HG03342 (cell line): ENCODE measurements around the gene RAB11B.
A peak's percentile ranks its signal among the peaks of the same experiment; 100 is the strongest.
"Not testable (repeated sequence)": the region's sequence is repeated elsewhere in the genome, so short reads cannot be mapped to it uniquely, and the experiment has no call there.

Source experiments
- ATAC-seq: cut with Tn5 transposase; IDR thresholded peaks from one replicate; pipeline ENCODE4 v1.9.1; 2021; ENCODE audit warnings: mild to moderate bottlenecking, moderate library complexity; ENCODE audit not compliant: unreplicated experiment

The RAB11B gene

DNA sequence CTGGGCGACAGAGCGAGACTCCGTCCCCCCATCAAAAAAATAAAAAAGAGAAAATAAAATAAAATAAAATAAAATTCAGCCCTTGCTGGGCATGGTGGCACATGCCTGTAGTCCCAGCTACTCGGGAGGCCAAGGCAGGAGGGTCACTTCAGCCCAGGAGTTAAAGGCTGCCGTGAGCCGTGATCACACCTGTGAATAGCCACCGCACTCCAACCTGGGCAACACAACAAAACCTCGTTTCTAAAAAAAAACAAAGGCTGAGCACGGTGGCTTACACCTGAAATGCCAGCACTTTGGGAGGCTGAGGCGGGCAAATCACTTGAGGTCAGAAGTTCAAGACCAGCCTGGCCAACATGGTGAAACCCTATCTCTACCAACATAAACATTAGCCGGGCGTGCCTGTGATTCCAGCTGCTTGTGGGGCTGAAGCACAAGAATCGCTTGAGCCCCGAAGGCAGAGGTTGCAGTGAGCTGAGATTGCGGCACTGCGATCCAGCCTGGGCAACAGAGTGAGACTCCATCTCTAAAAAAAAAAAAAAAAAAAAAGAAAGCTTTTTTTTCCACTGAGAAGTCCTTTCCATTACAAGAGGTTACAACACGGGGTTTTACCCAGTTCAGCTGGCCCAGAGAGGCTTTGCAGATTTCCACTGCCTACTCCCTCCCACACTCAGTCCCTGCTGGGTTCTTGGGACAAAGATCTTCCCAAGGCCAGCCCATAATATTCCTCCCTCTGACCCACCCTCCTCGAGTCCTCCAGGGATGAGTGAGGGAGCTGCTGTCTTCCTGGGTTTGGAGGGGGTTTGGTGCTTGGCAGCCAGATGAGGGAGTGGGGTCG lies 19.8 kb upstream of the RAB11B start:
- no peak for ATAC-seq

DNA sequence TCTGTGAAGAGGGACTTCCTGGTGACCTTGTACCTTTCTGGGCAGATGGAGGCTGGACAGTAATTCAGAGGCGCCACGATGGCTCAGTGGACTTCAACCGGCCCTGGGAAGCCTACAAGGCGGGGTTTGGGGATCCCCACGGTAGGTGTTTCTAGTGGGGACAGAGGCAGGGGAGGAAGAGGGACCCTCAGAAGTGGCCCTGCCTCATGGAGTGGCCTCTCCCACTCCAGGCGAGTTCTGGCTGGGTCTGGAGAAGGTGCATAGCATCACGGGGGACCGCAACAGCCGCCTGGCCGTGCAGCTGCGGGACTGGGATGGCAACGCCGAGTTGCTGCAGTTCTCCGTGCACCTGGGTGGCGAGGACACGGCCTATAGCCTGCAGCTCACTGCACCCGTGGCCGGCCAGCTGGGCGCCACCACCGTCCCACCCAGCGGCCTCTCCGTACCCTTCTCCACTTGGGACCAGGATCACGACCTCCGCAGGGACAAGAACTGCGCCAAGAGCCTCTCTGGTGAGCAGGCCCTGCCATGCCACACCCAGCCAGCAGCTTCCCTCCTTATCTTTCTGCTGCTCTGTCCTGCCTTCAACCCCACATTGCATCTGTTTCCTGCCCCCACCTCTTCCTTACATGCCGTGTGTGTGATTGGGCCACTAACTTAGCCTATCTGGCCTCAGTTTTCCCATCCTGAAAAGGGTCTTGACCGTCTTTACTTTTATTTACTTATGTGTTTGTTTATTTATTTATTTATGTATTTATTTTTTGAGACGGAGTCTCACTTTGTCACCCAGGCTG lies 19.0 kb upstream of the RAB11B start:
- no peak for ATAC-seq

DNA sequence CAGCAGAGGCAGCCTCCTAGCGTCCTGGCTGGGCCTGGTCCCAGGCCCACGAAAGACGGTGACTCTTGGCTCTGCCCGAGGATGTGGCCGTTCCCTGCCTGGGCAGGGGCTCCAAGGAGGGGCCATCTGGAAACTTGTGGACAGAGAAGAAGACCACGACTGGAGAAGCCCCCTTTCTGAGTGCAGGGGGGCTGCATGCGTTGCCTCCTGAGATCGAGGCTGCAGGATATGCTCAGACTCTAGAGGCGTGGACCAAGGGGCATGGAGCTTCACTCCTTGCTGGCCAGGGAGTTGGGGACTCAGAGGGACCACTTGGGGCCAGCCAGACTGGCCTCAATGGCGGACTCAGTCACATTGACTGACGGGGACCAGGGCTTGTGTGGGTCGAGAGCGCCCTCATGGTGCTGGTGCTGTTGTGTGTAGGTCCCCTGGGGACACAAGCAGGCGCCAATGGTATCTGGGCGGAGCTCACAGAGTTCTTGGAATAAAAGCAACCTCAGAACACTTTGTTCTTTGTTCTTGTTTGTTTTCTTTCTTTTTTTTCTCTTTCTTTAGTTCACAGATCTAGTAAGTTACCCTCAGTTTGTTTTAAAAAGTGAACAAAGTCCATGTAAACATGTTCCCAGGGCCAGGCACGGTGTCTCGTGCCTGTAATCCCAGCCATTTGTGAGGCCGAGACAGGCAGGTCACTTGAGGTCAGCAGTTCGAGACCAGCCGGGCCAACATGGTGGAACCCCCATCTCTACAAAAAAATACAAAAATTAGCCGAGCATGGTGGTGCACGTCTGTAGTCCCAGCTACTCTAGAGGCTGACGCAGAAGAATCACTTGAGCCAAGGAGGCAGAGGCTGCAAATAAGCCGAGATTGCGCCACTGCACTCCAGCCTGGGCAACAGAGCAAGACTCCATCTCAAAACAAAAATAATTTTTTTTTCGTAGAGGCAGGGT lies 16.0 kb upstream of the RAB11B start:
- no peak for ATAC-seq

DNA sequence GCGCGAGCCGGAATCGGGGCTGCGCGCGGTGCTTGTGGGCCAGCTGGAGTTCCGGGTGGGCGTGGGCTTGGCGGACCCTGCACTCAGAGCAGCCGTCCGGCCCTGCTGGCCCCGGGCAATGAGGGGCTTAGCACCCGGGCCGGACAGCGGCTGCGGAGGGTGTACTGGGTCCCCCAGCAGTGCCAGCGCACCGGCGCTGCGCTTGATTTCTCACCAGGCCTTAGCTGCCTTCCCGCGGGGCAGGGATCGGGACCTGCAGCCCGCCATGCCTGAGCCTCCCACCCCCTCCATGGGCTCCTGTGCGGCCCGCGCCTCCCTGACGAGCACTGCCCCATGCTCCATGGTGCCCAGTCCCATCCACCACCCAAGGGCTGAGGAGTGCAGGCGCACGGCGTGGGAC lies 14.4 kb upstream of the RAB11B start:
- not testable (repeated sequence) for ATAC-seq

DNA sequence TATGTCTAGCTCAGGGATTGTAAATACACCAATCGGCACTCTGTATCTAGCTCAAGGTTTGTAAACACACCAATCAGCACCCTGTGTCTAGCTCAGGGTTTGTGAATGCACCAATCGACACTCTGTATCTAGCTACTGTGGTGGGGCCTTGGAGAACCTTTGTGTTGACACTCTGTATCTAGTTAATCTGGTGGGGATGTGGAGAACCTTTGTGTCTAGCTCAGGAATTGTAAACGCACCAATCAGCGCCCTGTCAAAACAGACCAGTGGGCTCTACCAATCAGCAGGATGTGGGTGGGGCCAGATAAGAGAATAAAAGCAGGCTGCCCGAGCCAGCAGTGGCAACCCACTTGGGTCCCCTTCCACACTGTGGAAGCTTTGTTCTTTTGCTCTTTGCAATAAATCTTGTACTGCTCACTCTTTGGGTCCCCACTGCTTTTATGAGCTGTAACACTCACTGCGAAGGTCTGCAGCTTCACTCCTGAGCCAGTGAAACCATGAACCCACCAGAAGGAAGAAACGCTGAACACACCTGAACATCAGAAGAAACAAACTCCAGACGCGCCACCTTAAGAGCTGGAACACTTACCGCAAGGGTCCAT lies 13.7 kb upstream of the RAB11B start:
- not testable (repeated sequence) for ATAC-seq

DNA sequence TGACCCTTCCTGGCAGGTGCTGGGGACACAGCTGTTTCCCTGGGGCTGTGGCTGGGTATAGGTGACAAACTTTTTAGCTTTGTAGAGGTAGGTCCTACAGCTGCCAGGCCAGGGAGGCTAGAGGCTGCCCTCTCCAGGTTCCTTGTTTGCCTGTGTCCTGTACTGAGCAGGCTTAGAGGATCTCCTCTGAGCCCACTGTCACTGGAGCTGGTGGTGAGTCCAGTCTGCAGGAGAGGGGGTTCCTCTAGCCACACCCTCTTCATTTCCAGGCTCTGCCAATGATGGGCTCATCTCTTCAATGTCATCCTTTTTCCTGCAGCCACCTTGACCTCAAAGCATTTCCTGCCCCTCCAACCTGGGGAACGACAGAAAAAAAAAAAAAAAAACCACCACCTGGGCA lies 12.6 kb upstream of the RAB11B start:
- ATAC-seq: no peak

DNA sequence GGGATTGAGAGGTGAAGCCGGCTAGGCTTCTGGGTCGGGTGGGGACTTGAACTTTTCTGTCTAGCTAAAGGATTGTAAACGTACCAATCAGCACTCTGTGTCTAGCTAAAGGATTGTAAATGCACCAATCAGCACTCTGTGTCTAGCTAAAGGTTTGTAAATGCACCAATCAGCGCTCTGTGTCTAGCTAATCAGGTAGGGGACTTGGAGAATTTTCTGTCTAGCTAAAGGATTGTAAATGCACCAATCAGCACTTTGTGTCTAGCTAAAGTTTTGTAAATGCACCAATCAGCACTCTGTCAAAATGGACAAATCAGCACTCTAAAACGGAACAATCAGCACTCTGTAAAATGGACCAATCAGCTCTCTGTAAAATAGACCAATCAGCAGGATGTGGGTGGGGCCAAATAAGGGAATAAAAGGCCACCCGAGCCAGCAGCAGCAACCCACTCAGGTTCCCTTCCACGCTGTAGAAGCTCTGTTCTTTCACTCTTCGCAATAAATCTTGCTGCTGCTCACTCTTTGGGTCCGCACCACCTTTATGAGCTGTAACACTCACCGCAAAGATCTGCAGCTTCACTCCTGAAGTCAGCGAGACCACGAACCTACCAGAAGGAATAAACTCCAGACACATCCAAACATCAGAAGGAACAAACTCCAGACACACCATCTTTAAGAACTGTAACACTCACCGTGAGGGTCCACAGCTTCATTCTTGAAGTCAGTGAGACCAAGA lies 10.8 kb upstream of the RAB11B start:
- not testable (repeated sequence) for ATAC-seq

DNA sequence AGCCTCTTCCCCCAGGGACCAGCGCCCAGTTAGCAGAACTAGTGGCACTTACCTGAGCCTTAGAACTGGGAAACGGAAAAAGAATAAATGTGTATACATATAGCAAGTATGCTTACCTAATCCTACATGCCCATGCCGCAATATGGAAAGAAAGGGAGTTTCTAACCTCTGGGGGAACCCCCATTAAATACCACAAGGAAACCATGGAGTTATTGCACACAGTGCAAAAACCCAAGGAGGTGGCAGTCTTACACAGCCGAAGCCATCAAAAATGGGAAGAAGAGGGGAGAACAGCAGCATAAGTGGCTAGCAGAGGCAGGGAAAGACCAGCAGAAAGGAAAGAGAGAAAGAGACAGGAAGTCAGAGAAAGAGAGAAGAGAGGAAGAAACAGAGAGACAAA lies 5.6 kb upstream of the RAB11B start:
- not testable (repeated sequence) for ATAC-seq

DNA sequence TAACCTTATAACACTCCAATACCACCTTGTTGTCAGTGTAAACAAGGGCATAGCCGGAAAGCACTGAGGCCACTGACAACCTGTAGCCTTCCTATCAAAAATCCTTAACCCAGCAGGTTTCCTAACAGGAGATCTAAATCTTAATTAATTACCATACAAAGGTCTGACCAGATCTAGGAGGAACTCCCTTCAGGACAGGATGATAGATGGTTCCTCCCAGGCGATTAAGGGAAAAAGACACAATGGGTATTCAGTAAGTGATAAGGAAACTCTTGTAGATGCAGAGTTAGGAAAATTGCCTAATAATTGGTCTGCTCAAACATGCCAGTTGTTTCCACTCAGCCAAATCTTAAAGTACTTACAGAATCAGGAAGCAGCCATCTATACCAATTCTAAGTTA lies 5.1 kb upstream of the RAB11B start:
- ATAC-seq: not testable (repeated sequence)

DNA sequence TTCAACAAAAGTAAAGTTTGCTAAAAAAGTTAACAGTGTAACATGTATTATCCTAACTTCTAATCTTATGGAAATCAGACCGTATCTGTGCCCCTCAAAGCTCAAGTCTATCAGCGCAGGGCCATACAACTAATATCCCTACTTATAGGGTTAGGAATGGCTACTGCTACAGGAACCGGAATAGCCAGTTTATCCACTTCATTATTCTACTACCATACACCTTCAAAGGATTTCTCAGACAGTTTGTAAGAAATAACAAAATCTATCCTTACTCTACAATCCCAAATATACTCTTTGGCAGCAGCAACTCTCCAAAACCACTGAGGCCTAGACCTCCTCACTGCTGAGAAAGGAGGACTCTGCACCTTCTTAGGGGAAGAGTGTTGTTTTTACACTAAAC lies 4.6 kb upstream of the RAB11B start:
- not testable (repeated sequence) for ATAC-seq

DNA sequence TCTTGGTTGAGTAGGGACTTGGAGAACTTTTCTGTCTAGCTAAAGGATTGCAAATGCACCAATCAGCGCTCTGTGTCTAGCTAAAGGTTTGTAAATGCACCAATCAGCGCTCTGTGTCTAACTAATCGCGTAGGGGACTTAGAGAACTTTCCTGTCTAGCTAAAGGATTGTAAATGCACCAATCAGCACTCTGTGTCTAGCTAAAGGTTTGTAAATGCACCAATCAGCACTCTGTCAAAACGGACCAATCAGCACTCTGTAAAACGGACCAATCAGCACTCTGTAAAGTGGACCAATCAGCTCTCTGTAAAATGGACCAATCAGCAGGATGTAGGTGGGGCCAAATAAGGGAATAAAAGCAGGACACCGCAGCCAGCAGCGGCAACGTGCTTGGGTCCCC lies 3.7 kb upstream of the RAB11B start:
- not testable (repeated sequence) for ATAC-seq

DNA sequence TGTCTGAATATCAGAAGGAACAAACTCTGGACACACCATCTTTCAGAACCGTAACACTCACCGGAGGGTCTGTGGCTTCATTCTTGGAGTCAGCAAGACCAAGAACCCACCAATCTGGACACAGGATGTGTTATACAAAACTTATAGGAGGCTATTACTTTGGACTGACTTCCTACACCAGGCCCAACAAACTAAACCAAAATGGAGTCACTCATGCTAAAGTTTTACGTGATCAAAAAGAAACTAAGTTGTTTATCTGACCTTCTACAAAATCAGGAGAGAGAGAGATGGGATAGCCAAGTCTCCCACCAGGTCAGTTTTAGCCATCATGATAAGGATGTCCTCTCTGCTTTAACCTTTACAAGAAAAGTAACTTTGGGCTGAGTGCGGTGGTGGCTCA lies 3.2 kb upstream of the RAB11B start:
- no peak for ATAC-seq

DNA sequence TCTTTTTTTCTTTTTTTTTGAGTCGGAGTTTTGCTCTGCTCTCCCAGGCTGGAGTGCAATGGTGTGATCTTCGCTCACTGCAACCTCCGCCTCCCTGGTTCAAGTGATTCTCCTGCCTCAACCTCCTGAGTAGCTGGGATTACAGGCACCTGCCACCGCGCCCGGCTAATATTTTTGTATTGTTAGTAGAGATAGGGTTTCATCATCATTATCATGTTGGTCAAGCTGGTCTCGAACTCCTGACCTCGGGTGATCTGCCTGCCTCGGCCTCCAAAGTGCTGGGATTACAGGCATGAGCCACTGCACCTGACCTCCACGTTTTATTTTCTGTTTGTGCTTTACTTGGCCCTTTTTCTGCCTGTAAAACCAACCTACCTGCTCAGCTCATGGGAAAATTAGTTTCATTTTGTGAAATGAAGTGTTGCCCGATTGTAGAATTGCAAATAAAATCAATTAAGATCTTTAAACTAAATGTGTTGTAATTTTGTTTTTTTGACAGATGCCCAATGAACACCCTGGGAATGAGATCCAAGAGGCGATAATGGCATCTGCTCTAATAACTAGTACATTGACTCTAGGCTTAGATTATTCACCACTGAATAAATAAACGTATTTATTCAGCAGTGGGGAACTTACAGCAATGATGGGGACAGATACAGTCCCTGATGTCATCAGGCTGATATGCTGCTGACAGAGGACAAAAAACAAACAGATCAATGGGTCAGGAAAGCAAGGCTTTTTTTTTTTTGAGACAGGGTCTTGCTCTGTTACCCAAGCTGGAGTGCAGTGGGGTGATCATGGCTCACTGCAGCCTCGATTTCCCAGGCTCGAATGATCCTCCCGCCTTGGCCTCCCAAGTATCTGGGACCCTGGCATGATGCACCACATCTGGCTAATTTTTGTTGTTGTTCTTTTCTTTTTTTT lies 2.2 kb upstream of the RAB11B start:
- ATAC-seq: no peak

DNA sequence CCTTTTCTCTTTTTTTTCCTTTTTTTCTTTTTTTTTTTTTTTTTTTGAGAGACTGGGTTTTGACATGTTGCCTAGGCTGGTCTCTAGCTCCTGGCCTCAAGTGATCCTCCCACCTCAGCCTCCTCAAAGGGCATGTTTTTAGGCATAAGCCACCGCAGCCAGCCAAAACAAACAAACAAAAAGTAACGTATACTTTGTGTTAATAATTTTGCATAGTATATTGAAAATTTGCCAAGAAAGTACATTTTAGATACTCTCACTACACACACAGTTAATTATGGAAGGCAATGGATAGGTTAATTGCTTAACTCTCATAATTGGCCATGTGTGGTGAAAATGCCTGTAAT lies 1.6 kb upstream of the RAB11B start:
- ATAC-seq: no peak

DNA sequence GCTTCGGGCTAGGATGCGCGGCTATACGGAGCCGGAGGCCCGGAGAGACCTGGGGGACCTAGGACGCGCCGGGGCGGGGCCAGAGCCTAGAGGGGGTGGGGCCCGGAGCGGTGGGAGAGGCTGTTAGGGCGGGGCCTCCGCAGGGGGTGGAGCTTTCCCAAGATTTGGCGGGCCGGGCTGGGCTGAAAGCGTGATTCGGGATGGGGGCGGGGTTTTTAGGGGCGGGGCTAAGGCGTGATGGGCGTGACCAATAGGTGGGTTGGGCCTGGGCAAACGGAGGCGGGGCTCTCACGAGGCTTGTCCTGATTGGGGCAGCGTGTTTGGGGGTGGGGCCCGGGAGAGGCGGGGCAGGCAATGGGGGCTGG lies 439 bp downstream of the RAB11B start:
- ATAC-seq: peak; percentile 49

DNA sequence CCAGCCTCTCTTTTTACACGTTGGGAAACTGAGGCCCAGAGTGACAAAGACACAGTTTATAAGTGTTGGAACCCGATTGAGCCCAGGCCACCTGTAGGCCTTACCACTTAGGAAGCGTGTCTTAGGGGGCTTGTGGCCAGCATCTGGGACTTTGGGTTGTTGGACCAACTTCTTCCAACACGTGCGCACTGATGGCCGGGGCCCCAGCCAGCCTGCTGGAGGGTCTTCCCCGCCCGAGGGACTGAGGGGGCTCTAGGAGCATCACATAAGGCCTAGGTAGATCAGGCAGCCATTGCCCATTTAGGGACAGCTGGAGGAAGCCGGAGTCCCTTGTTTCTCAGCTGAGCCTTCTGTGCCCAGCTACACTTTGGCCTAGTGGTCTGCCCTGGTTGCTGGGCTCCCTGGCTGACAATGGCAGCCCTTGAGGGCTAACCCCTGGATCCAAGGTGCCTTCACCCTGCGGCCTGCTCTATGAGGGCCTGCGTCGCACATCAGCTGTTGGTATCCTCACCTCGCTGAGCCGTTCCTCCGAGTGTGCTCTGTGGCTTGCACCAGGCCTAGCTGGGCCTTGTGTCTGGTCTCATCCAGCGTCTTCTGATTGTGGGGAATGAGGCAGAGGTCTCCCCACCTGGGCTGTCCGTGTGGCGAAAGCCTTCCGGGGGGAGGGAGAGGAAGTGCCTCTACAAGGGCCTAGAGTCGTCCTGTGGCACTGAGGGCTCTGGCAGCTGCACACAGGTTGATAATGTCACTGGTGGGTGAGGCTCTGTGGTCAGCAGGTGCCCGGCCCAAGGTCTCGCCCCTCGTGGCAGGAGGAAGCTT lies 1.2 kb downstream of the RAB11B start:
- no peak for ATAC-seq

DNA sequence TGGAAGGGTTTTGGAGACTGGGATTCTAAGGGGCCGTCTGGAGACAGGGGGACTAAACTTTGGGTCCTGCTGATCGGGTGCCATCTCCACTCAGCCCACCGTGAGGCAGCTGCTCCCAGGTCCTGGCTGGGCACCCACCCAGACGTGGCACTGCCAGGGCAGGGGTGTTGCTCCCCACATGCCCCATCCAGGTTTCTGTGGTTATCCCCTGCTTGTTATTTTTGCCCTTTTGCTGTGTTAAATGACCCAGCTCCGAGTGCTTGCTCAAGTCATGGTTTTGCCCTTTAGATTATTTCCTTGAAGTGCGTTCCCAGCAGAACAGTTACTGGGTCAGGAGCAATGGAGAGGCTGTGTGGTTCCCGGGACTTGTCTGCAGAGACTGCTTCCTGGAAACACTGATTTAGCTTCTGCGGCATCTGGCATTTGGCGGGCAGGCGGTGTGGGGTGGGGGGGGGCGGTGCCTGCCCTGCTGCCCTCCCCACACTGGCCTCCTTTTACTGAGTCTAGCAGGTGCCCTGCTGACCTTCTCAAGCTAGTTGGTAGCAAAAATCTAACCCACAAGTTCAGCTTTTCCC lies 1.9 kb downstream of the RAB11B start:
- no peak for ATAC-seq
